ENCODE measurements around the gene CLDN34.

DNA sequence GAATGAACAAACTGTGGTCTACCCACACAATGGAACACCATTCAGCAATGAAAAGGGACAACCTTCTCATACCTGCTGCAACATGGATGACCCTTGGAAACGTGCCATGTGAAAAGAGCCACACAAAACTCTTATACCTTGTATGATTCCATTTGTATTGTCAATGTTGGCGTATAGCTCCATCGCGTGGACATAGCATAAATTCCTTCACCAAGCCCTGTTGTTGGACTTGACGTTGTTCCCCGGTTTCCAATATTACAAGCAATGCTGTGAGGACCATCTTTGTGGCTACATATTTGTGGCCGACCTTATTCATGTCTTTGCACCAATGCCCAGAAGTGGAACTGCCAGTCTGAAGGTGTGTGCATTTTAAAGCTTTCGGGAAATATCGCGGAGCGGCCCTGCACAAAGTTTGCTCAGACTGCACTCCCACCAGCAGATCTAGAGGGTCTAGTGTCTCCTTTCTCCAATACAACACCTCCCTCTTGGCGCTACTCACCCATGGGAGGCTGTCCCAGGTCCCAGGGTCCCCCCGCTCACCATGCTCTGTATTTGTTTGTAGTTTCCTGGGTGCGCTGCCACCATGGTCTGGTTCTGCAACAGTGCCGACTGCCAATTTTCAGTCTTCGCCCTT, at the start of gene CLDN34:
- TF ChIP-seq, protein P1, sequence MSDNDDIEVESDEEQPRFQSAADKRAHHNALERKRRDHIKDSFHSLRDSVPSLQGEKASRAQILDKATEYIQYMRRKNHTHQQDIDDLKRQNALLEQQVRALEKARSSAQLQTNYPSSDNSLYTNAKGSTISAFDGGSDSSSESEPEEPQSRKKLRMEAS (IDR thresholded peaks at IDR 0.05), result no peak
- TF ChIP-seq EP300 (IDR thresholded peaks at IDR 0.05; ENCODE audit: borderline replicate concordance) (no peak), ZBTB7A (IDR thresholded peaks at IDR 0.05; ENCODE audit: low read depth) (no peak), YY1 (IDR thresholded peaks at IDR 0.05; ENCODE audit: low read depth) (no peak), CREB1 (IDR thresholded peaks at IDR 0.05; ENCODE audit: low read depth) (no peak), TAF1 (IDR thresholded peaks at IDR 0.05; ENCODE audit: low read depth) (no peak), TCF12 (IDR thresholded peaks at IDR 0.05; ENCODE audit: low read depth) (no peak), EGR1 (IDR thresholded peaks at IDR 0.05) (no peak), RAD21 (IDR thresholded peaks at IDR 0.05; ENCODE audit: low read depth) (no peak), FOXM1 (IDR thresholded peaks at IDR 0.05; ENCODE audit: borderline replicate concordance, low read depth) (no peak)
- TF ChIP-seq, protein P2, sequence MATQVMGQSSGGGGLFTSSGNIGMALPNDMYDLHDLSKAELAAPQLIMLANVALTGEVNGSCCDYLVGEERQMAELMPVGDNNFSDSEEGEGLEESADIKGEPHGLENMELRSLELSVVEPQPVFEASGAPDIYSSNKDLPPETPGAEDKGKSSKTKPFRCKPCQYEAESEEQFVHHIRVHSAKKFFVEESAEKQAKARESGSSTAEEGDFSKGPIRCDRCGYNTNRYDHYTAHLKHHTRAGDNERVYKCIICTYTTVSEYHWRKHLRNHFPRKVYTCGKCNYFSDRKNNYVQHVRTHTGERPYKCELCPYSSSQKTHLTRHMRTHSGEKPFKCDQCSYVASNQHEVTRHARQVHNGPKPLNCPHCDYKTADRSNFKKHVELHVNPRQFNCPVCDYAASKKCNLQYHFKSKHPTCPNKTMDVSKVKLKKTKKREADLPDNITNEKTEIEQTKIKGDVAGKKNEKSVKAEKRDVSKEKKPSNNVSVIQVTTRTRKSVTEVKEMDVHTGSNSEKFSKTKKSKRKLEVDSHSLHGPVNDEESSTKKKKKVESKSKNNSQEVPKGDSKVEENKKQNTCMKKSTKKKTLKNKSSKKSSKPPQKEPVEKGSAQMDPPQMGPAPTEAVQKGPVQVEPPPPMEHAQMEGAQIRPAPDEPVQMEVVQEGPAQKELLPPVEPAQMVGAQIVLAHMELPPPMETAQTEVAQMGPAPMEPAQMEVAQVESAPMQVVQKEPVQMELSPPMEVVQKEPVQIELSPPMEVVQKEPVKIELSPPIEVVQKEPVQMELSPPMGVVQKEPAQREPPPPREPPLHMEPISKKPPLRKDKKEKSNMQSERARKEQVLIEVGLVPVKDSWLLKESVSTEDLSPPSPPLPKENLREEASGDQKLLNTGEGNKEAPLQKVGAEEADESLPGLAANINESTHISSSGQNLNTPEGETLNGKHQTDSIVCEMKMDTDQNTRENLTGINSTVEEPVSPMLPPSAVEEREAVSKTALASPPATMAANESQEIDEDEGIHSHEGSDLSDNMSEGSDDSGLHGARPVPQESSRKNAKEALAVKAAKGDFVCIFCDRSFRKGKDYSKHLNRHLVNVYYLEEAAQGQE (IDR thresholded peaks at IDR 0.05; ENCODE audit: low read depth), result no peak
